ENCODE measurements around the gene MGAT5.

Gene MGAT5

DNA sequence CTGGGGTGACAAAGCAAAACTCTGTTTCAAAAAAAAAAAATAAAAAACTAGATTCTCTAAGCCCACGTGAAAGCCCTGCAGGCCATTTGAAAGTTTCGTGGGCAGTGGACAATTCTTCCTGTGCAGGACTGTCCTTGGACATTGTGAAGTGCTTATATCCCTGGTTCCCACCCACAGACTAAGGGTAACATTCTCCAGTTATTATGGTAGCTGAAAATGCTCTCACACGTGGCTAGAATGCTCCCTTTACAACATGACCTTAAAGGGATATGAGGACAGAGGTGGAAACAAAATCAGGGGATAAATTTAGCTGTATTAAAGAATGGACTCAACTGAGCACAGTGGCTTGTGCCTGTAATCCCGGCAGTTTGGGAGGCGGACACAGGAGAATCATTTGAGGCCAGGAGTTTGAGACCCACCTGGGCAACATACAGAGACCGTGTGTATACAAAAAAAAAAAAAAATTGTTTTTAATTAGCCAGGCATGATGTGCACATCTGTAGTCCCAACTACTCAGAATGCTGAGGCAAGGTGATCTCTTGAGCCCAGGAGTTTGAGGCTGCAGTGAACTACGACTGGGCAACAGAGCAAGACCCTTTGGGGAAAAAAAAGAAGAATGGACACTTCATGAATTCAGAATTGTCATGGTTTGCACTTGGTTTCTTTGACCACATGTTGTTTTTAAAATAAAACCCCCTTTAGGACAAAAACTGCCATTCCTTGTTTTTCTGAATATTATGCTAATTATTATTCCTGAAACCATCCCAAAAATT, 167.9 kb downstream of the MGAT5 start:
- no peak for DNase-seq (ENCODE audit: low spot score)

DNA sequence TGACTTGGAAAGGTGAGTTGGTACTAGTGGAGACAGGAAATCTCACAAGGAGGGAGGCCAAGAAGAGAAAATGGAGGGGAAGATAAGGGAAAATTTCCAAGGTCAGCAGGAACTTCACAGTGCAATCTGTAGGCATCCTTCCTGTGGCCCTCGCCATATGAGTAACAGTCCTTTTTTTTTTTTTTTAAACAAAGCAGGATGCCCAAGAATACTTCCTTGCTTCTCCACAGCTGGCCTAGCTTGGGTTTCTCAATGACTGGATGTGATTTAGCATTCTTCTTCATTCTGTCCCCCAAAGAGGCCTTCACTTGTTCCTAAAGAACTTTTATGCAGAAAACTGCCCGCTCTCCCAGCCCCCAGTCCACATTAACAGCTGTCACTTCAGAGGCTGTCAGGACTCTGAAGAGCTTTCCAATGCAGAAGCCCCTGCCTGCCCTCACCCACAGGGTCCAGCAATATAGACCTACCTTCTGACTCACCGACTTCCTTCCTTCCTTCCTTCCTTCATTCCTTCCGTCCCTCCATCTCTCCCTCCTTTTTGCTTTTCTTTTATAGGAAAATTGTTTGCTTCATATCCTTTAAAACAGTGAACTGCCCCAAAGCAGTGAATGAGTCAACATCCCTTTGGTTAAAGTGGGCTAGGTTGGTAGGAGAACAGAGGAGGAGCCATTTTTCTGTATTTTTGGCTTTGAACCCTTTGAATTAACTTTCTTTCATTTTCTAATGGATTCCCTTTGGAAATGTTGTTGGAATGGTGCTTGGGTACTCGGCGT, 172.0 kb downstream of the MGAT5 start:
- no peak for DNase-seq (ENCODE audit: low spot score)

DNA sequence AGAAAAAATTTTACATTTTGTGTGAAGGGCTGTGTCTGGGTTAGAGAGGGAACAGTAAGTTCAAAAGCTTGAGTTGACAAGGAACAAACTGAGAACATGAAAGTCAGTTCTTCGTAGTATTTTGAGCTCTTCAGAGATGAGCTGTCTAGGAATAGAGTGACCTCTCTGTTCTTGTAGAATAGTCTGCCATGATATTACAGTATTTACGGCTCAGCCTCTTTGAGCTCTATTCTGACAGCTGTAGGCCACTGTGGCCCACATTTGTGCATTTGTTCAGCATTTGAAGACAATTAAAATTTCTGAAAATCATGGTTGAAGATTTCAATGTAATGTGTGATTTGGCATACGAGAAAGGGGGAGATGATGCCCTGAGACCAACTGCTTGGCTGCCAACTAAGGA, 172.8 kb downstream of the MGAT5 start:
- no peak for DNase-seq (ENCODE audit: low spot score)

DNA sequence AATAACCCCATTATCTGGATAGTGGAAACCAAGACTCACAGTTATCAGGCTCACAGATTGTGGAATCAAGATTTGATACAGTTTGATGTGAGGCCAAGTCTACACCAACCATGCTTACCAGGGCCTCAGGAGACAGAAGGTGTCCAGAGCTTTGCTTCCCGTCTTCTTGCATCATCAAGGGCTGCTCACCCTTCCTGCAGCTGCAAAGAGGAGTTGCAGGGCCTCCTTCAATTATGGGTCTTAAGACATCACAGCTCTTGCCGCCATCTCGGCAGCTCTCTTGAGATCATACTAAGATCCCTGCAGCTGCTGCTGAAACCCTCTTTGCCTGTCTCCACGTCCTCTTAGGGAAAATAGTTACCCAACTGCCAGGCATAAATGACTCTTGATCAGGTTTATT, 176.0 kb downstream of the MGAT5 start:
- no peak for DNase-seq (ENCODE audit: low spot score)

DNA sequence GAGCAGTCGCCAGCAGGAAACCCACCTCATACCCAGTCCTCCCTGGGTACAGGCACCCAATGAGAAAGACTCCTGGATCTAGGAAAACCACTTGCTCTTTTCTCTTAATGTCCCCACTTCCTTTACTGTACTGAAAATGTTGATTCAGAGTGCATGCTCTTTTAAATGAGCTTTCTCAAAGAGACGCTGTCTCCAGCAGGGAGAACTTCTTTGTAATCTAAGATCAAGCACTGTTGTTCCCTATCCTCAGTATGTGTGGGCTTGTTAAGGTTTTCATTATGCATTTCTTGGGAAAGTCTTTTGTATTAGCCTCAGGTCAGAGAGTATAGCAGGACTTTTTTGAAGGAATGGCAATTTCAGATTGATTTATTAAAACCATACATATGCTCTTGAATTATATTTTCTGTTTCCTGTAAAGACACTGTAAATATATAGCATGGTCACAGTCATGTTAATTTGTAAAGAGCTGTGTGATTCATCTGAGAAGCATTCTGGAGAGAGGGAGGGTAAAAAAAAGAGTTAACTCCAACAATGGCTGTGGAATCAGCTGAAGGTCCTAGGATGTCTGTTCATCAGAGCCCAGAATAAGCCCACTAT, 178.1 kb downstream of the MGAT5 start:
- DNase-seq (ENCODE audit: low spot score) = no peak

DNA sequence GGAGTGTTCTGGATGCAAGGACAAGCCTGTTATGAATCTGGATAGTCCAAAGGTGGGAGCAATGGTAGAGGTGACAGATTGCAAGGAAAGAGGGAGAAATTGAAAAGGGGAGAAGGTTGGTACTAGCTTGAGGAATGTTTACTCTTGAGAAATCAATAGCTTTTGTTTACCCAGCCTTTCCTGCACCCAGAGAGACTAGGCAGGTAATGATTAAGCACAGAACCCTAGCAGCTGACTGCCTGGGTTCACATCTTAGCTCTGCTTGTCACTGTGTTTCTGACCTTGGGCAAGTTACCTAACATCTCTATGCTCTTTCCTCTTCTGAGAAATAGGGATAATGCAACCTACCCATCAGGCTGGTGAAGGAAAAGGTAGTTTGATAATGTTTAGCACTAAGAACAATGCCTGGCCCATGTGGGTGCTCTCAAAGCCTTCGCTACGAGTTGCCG, 178.6 kb downstream of the MGAT5 start:
- no peak for DNase-seq (ENCODE audit: low spot score)

DNA sequence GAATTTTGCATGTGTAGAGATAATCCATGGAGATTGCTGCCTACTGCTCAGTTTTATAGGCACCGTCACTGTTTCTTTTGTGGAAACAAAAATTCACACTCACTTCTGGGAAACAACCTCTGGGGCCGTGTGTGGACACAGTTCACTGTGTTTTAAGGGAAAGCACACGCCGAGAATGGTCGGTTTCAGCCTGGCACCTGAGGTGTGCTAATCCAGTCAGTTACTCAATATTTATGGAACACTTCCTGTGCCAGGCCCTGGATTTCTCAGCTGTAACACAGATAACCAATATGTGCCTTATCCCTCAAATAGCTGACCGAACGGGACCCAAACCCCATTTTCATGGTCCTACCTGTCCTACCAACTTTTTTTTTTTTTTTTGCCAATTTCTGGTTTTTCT, 179.6 kb downstream of the MGAT5 start:
- DNase-seq (ENCODE audit: low spot score) = no peak

DNA sequence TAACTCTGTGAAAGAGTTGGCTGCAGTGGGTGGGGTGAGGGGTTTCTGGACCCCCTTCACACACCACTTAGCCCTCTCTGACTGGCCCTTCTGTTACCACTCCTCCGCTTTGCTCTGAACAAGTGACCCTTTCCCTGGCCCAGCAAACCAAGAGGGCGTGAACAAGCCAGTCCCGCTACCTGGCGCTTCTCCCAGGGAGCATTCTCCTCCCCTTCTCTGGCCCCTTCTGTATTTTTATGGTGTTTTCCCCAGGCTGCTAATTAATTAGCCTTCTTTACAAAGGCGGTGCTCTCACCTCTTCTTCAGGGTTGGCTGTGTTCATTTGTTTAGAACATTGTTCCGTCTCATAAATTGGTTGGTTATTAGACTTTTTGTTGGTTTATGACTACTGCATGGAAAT, 180.1 kb downstream of the MGAT5 start:
- no peak for DNase-seq (ENCODE audit: low spot score)

DNA sequence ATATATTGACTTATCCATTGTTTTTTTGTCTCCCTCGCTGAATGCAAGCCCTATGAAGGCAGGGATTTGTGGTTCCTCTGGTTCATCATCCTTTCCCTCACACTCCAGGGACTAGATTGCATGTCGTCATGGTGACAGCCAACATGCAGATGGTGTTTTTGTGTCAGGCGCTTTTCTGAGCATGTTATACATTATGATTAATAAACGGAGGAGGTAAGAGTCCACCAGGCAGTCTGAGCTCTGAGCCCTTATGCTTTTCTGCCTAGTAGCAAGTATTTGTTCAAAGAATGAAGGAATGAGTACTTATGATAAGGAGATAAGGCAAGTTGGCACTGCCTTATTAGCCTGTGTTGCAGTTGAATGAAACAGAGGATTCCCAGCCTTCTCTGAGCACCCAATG, 181.6 kb downstream of the MGAT5 start:
- no peak for DNase-seq (ENCODE audit: low spot score)

DNA sequence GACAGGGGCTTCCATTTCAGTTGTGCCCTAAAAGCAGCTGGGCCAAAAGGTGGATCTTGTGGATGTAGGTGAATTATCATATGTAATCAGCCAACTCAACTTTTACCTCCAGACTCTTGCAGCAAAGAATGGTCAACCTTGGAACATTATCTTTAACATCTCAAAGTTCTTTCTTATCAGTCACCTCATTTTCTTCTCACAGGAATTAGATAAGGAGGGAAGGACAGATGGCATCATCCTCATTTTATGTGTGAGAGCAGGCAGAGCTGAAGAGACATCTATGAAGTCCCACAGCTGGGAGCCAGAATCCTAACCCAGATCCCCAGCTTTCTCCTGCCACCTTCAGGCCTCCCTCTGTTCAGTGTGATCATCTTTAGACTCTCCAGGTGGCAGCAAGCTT, 182.1 kb downstream of the MGAT5 start:
- DNase-seq (ENCODE audit: low spot score) = no peak

DNA sequence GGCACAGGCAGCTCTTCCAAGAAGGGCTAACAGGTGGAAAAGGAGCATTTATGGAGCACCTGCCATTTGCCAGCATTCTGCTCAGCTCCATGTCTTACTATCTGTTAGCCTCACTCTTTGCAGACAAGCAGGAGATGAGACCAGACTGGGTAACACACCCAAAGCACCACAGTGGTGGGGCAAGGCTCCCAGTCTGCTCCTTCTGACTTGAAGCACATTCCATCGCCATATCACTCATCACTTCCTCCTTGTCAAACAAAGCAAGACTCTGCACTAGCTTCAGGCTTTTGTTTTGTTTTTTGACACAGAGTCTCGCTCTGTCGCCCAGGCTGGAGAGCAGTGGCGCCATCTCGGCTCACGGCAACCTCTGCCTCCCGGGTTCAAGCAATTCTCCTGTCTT, 182.8 kb downstream of the MGAT5 start:
- DNase-seq (ENCODE audit: low spot score) = no peak

DNA sequence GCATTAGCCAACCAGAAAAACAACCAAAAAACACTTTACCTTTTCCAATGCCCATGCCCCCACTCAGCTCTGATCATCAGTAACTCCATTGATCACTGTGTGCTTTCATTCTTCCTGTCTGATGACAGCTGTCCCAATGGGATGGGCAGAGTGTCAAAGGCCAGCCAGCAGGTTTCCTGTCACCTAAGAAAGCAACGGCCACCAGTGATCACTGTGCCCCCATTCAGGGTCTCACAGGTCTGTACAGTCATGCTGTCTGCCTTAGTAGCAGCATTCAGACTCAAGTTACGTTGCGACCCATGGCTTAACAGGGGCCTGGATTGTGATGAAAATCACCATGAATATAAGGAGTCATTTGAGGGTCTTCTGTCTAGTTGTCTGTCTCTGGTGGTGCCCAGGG, 184.5 kb downstream of the MGAT5 start:
- DNase-seq (ENCODE audit: low spot score) = no peak

DNA sequence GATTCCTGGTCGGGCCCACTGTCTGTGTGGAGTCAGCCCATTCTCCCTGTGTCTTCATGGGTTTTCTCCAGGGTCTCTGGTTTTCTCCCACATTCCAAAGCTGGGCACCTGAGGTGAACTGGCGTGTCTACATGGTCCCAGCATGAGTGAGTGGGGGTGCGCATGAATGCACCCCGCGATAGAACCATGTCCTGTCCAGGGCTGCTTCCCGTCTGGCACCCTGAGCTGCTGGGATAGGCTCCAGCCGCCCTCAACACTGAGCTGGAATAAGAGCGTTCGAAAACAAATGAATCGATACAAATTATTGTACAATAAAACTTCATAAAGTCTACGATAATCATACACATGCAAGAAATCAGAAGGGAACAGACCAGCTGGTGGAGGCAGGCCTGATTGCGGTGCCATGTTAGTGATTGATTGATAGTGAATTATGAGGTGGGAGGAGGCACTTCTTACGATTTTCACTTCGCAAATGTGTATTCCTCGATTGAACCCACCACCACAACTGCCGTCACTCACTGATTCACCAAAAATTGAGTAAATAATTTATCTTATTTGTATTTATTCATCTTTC, 186.6 kb downstream of the MGAT5 start:
- no peak for DNase-seq (ENCODE audit: low spot score)

DNA sequence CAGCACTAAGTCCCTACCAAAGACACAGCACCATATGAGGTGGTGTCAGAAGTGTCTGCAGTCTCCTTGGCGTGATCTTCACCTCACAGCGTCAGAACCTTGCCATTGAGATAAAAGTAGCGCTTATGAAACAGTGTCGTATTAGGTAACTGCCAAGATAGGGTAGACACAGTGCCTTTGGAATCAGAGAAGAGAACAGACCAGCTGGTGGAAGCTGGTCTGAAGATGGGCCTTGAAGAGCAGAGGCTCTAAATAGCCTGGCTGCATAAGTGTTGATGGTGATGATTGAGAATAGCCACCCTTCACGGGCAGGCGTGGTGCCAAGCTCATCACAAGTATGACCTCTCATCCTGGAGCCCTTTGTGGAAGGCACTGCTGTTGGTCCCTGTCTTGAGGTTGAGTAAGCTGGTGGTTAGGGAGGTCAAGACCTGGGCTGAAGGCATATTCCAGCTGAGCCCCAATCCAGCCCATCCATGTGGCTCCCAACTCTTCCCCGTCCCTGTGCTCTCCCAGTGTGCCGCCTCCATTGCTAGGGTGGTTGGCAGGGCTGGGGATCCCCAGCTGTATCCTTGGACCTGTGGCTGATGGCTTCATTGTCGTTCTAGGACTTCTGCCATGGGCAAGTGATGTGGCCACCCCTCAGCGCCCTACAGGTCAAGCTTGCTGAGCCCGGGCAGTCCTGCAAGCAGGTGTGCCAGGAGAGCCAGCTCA, 187.4 kb downstream of the MGAT5 start:
- no peak for DNase-seq (ENCODE audit: low spot score)

DNA sequence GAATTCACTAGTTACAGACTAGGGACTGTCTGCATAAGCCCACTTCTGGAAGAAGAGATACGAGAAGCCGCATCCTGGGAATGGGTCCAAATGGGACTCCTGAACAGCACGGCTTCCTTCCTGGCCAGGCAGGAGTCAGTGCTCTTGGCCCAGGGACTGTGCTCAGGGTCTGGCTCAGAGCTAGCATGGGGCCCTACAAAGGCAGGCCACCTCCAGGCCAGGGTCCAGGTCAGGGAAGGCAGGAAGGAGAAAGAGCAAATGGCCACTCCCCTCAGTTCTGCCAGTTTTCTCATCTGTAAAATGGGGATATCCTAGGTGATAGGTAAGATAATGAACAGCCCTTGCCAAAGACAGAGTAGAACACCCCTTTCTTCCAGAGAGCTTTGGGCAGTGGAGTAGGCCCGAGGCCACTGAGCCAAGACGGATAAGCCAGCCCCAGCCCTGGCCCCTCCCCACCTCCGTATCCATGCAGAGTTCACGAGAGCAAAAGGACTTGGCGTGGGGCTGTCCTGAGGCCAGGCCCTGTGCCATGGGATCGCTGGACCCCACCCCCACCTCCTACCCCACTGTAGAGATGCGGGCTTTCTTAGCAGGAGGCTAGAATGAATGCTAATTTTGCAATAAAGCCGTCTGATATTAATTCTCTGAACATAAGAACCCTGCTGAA, 190.1 kb downstream of the MGAT5 start:
- no peak for DNase-seq (ENCODE audit: low spot score)

DNA sequence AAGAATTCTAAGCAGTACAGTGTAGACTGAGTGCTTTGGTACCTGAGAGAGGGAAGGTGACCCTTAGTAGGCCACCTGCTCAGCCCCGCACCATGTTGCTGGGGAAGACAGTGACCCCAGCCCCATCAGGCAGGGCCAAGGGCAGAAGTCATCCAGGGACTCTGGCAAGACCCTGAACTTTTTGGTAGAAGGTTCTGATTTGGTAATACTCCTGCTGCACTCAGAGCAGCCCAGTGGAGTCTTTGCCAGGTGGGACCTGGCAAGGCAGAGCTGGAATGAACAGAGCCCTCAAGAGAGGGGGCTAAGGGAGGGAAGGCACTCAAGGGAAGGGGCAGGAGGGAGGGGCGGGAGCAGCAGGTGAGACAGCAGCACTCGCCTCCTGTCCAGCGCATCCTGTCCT, 191.2 kb downstream of the MGAT5 start:
- DNase-seq (ENCODE audit: low spot score) = no peak

DNA sequence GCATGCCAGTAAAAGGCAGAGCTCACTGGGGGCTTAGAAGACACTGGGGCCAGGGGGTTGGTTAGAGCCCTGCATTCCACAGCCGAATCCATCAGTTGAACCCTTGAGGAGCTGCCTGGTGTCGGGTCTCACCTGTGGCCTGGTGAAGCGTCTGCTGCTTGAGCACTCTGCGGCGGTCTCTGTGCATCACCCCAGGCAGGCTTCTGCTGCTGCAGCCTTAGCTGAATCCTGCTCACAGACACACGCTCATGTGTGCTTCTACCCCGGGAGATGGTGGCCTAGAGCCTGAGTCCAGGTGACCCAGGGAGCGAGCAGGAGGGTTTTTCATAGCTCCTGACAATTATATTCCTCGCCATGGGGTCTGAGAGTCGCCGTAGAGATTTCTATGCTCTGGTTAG, 192.1 kb downstream of the MGAT5 start:
- DNase-seq (ENCODE audit: low spot score) = no peak

DNA sequence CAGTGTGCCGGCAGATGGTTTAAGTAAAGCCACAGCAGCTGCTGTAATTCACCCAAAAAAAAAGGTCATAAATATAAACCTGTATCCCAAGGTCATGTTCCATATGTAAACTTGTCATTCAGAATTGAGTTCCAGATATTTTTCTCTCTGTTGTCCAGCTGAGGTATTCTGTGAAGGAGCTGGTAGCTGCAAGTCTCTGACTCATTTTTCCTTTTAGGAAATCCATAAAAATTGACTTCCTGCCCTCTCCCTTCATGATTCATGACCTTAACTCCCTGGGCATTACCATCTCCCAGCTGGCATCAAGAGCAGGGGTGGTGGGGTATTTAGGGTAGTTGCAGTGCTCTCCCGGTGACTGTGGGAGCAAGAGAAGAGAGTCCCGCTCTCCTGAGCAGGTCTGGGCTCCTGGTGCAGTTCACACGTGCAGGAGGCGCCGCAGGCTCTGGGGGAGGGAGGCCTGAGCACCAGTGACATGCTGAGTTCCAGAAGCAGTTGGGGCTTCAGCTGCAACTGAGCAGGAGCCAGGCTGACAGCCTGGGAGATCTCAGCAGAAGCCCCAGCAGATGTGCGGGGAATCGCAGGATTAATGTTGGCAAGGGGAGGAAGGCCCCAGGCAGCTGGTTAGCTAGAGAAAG, 192.6 kb downstream of the MGAT5 start:
- no peak for DNase-seq (ENCODE audit: low spot score)

DNA sequence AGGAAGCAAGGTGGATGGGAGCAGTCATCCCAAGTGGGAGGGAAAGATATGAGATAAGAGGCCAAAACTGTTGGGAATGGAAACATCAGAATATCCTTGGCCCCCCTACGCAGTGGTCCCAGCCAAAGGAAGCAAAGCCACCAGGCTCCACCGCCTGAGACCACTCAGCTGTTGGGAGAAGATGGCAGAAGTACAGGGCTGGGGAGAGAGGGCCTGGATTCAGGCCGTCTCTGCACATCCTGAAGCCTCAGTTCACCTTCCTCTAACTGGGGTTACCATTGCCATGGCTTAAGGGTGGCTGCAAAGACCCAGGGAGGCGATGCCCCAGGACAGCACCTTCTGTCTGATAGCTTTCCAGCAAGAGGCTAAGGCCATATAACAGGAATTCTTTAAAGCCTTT, 193.8 kb downstream of the MGAT5 start:
- no peak for DNase-seq (ENCODE audit: low spot score)

DNA sequence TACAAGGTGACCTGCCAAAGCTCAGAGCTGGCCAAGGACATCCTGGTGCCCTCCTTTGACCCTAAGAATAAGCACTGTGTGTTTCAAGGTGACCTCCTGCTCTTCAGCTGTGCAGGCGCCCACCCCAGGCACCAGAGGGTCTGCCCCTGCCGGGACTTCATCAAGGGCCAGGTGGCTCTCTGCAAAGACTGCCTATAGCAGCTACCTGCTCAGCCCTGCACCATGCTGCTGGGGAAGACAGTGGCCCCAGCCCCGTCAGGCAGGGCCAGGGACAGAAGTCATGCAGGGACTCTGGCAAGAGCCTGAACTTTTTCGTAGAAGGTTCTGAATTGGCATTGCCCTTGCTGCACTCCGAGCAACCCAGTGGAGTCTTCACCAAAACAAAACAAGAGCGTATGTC, 194.8 kb downstream of the MGAT5 start:
- DNase-seq (ENCODE audit: low spot score) = no peak

DNA sequence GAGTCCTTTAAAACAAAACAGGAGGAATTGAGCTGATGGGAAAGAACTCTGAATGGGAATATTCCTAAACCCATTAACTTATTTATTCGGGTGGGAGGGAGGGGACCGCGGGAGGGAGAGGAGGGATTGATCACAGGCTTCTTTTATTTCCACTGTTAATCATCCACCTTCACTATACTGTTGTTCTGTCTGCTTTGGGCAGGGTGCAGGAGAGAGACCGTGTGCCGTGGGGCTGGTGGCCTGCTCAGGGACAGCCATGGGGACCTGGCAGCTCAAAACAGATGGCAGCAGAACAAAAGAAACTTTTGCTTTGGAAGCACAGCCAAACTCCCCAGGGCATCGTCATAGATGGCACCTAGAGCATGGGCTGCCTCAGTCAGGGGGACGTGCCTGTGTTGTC, 195.3 kb downstream of the MGAT5 start:
- DNase-seq (ENCODE audit: low spot score) = no peak
